SJCRH30 (cell line): ENCODE results near the gene ERN2. TPM values are rescaled to one million over a fixed set of nuclear protein-coding genes. Genes with fewer than 3 reads are reported as not detected.

ENCODE experiments used
- DNase-seq, 2 experiments: peaks; one replicate each; pipeline ENCODE4 v3.0.0-alpha.2; 2015 to 2020
- H3K27ac ChIP-seq: fragments of 250-450 bp; sonication (Bioruptor Pico); 2 replicates; pipeline ENCODE4 v1.5.1; 2020; ENCODE audit warnings: mild to moderate bottlenecking, moderate library complexity
- H3K27me3 ChIP-seq: fragments of 250-450 bp; sonication (Bioruptor Pico); 2 replicates; pipeline ENCODE4 v1.5.1; 2020; ENCODE audit warnings: mild to moderate bottlenecking, moderate library complexity
- H3K36me3 ChIP-seq: fragments of 250-450 bp; sonication (Bioruptor Pico); 2 replicates; pipeline ENCODE4 v1.5.1; 2020; ENCODE audit warnings: mild to moderate bottlenecking, moderate library complexity
- H3K4me1 ChIP-seq: fragments of 250-450 bp; sonication (Bioruptor Pico); 2 replicates; pipeline ENCODE4 v1.5.1; 2020; ENCODE audit warnings: mild to moderate bottlenecking, moderate library complexity
- H3K4me3 ChIP-seq: fragments of 250-450 bp; sonication (Bioruptor Pico); 2 replicates; pipeline ENCODE4 v1.5.1; 2020; ENCODE audit warnings: mild to moderate bottlenecking, moderate library complexity
- H3K9me3 ChIP-seq: fragments of 250-450 bp; sonication (Bioruptor Pico); replicated peaks from 2 replicates; pipeline ENCODE4 v1.5.1; 2020; ENCODE audit warnings: mild to moderate bottlenecking, moderate library complexity
- total RNA-seq: library from RNA; depleted of rRNA; stranded (reverse); fragments of >200 nt; shearing (Covaris generic); gene quantifications from 2 replicates; pipeline ENCODE4 v1.2.3, GENCODE V29; 2014

The ERN2 gene
- total RNA-seq, 1 experiment from 2014 or later = not detected

- no peak for DNase-seq
- Histone ChIP-seq H3K4me3 (no peak overlapping the region), H3K27ac (no peak overlapping the region), H3K36me3 (peaks cover 60% of the 10 kb centered on the region), H3K4me1 (no peaks in the 10 kb centered on the region), H3K27me3 (no peaks in the 10 kb centered on the region), H3K9me3 (no peaks in the 10 kb centered on the region)
These were observed 30.8 kb downstream of the ERN2 start for GRCh38 chr16:23682181-23682580.

DNA sequence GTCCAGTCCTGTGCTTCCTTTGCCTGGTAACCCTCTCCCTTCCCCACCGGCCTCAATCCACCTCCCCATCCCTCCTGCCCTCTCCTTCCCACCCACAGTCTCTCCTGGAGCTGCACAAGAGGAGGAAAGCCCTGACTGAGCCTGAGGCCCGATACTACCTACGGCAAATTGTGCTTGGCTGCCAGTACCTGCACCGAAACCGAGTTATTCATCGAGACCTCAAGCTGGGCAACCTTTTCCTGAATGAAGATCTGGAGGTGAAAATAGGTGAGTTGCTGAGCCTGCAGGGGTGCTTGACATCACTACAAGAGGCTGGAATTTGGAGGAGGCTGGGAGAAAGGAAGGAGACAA is 33.1 kb downstream of the ERN2 start:
- no peaks in the 10 kb centered on the region for H3K27me3 ChIP-seq
- no peak for DNase-seq
- H3K36me3 ChIP-seq = peaks cover 38% of the 10 kb centered on the region
- no peaks in the 10 kb centered on the region for H3K4me1 ChIP-seq
- H3K9me3 ChIP-seq = no peaks in the 10 kb centered on the region
- peak overlapping the region; percentile 93 for H3K4me3 ChIP-seq
- no peak overlapping the region; the same call in 1 of the 2 replicates for H3K27ac ChIP-seq

- peaks cover 36% of the 10 kb centered on the region for H3K36me3 ChIP-seq
- DNase-seq = peak; percentile 38 to 45
These were observed 33.6 kb downstream of the ERN2 start for GRCh38 chr16:23679274-23679985.

DNA sequence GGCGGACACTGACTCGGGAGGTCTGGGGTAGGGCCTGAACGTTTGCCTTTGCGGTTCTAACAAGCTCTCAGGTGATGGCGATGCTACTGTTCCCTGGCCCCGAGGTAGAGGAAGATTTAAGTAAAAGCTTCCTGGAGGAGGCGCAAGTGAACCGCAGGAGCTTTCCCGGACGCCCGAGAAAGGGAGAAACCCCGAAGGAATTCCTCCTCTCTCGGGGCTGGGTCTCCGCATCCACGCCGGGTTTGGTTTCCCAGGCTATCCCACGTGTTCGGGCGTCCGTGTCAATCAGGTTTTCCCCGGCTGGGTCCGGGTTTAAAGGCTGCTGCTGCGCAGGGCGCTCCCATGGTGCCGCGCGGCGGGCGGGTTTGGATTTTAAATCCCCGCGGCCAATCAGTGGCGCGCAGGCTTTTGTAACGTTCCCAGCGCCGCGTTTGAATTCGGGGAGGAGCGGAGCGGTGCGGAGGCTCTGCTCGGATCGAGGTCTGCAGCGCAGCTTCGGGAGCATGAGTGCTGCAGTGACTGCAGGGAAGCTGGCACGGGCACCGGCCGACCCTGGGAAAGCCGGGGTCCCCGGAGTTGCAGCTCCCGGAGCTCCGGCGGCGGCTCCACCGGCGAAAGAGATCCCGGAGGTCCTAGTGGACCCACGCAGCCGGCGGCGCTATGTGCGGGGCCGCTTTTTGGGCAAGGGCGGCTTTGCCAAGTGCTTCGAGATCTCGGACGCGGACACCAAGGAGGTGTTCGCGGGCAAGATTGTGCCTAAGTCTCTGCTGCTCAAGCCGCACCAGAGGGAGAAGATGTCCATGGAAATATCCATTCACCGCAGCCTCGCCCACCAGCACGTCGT is 34.4 kb downstream of the ERN2 start, which contains the start of gene PLK1:
Gene PLK1, plus strand, starts transcription at position 460 of the 844 bp plus-strand sequence. Its CDS starts 44 bp downstream, at position 504.
- H3K27me3 ChIP-seq = no peaks in the 10 kb centered on the region
- H3K4me3 ChIP-seq = peak within 1 kb of the TSS; percentile 93
- H3K4me1 ChIP-seq = no peaks in the 10 kb centered on the region
- peak within 1 kb of the TSS; percentile 73 for H3K27ac ChIP-seq
- DNase-seq = peak; percentile 83 to 85
- H3K36me3 ChIP-seq = peaks cover 30% of the 10 kb centered on the region
- no peaks in the 10 kb centered on the region for H3K9me3 ChIP-seq

More at GRCh38 chr16:23679274-23679985, 33.6 kb downstream of the ERN2 start:
- H3K4me1 ChIP-seq = no peaks in the 10 kb centered on the region
- H3K9me3 ChIP-seq = no peaks in the 10 kb centered on the region
- peak overlapping the region; percentile 93 for H3K4me3 ChIP-seq
- H3K27ac ChIP-seq = peak overlapping the region; percentile 73
- no peaks in the 10 kb centered on the region for H3K27me3 ChIP-seq

DNA sequence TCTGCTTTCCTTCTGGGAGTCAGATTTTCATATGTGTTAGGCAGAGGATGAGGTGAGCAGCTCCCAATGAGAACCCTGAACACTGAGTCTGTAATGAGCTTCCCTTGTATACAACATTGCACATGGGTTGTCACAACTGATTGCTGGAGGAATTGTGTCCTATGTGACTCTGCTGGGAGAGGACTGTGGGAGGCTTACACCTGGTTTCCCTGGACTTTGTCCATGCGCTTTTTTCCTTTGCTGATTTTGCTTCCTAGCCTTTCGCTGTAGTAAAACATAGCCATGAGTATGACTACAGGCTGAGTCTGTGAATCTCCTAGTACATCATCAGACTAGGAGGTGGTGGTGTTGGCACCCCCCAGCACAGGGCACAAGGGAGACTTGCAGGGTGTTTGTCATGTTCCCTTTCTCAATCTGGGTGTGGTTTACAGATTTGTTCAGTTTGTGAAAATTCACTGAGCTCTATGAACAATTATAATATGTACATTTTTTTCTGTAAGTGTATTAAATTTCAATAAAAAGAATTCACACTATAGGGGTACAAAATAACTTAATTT is 36.0 kb downstream of the ERN2 start:
- no peak overlapping the region for H3K4me3 ChIP-seq
- no peaks in the 10 kb centered on the region for H3K27me3 ChIP-seq
- no peak overlapping the region for H3K27ac ChIP-seq
- H3K4me1 ChIP-seq = no peaks in the 10 kb centered on the region
- DNase-seq = no peak
- H3K9me3 ChIP-seq = no peaks in the 10 kb centered on the region
- peaks cover 21% of the 10 kb centered on the region for H3K36me3 ChIP-seq

GRCh38 chr16:23673971-23674614 is 38.9 kb downstream of the ERN2 start:
- Histone ChIP-seq H3K4me3 (no peak overlapping the region), H3K4me1 (no peaks in the 10 kb centered on the region), H3K9me3 (no peaks in the 10 kb centered on the region), H3K36me3 (no peaks in the 10 kb centered on the region; the same call in 1 of the 2 replicates), H3K27ac (no peak overlapping the region), H3K27me3 (no peaks in the 10 kb centered on the region)
- DNase-seq = no peak

DNA sequence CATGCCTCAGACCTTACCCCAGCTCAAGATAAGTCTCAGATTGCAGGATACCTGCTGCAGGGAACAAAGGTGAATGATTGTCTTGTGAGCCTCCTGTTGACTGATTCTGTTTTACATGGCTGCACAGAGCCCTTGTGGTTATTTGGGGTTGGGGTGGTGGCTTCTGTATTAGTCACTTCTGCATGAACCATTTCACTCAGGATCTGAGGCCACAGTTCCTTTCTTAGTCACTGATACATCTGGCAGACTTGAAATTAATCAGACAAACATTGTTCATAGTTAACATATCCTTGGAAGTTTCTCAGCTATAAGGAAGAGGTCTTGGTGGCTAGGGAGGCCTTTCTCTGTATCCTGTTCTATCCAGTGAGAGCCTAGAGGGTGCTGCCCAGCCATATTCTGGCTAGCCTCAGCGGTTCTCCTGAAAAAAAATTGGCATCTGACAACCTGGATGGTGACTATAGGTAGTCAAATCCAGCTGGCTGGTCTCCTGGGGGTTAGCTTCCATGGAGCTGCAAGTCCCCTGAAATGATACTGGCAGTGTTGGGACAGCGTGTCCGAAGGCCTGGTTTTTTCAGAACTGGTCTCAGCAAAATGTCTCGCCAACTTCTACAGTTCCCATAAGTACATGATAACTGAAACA is 42.8 kb downstream of the ERN2 start:
- H3K27ac ChIP-seq = no peak overlapping the region
- no peak overlapping the region for H3K4me3 ChIP-seq
- no peaks in the 10 kb centered on the region for H3K27me3 ChIP-seq
- H3K4me1 ChIP-seq = no peaks in the 10 kb centered on the region
- no peaks in the 10 kb centered on the region for H3K9me3 ChIP-seq
- DNase-seq = no peak
- peaks cover 21% of the 10 kb centered on the region for H3K36me3 ChIP-seq

GRCh38 chr16:23668873-23669272 is 44.1 kb downstream of the ERN2 start:
- Histone ChIP-seq H3K4me3 (no peak overlapping the region), H3K36me3 (peaks cover 33% of the 10 kb centered on the region), H3K27ac (no peak overlapping the region), H3K4me1 (no peaks in the 10 kb centered on the region), H3K27me3 (no peaks in the 10 kb centered on the region), H3K9me3 (no peaks in the 10 kb centered on the region)
- no peak for DNase-seq

DNA sequence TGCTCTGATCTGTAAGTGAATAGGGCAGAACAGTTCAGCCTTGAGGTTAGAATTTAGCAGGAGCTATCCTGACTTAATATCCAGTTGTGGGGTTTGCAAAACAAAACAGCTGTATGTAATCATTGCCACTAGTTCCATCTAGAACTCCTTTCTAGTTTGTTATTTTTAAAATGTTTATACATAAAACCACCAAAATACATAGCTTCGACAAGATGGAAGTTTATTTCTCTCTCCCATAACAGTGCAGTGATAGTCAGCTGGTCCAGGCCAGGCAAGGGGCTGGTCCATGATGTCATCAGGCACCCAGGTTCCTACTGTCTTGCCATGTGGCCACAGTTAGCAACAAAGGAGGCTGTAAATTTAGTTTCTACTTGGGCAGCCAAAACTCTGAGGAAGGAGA is 44.8 kb downstream of the ERN2 start:
- H3K27ac ChIP-seq = no peak overlapping the region
- no peaks in the 10 kb centered on the region for H3K27me3 ChIP-seq
- no peak overlapping the region for H3K4me3 ChIP-seq
- DNase-seq = no peak
- no peaks in the 10 kb centered on the region for H3K4me1 ChIP-seq
- no peaks in the 10 kb centered on the region for H3K9me3 ChIP-seq
- peaks cover 34% of the 10 kb centered on the region for H3K36me3 ChIP-seq

DNA sequence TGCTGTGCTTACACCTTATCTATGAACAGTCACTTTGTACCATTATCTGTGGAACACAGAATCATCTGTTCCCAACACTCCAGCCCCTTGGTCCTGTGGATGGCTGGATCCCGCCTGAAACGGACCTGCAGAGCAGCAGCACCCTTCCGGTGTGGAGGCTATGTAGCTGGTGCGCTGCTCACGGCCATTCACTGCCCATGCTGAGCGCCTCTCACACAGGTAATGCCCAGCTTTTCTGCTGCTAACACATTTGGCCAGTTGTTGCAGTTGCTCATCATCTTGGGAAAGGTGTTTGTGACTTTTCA is 45.7 kb downstream of the ERN2 start:
- H3K4me3 ChIP-seq = no peak overlapping the region
- H3K27ac ChIP-seq = no peak overlapping the region
- H3K9me3 ChIP-seq = no peaks in the 10 kb centered on the region
- H3K36me3 ChIP-seq = peaks cover 34% of the 10 kb centered on the region
- no peaks in the 10 kb centered on the region for H3K4me1 ChIP-seq
- H3K27me3 ChIP-seq = no peaks in the 10 kb centered on the region
- DNase-seq = no peak

DNA sequence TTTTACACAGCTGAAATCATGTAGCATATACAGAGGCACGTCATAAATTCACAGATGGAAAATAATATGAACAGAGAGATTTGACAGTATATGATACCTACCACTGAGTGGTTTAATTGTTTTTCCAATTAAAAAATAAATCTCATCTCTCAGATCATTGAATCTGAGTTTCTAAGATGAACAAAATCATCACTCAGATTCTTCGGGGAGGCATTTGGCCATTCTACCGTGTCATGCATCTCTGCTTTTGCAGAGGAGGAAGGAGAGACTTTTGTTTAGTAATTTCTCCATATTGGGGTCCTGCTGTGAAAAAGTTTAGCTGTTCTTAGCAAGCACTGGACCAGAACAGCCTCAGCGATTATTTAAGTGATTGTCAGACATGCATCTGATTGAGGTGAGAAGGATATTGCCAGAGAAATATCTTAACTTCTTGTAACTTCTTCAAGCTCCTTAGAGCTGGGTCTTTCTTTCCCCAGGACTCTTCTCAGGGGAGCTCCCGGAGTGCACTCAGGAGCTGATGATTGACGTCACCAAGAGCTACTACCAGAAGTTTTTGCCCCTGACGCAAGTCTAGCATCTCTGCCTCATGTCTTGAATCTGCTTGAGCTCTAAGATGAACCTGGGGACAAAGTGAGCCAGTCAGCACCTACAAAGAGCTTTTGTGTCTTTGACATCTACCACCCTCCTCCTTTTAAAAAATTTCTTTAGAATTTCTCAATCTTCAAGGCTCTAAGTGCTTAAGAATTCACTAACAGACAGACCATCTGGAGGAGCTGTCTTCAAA is 46.3 kb downstream of the ERN2 start:
- Histone ChIP-seq H3K4me1 (no peaks in the 10 kb centered on the region), H3K27me3 (no peaks in the 10 kb centered on the region), H3K4me3 (no peak overlapping the region), H3K27ac (no peak overlapping the region), H3K36me3 (peaks cover 38% of the 10 kb centered on the region), H3K9me3 (no peaks in the 10 kb centered on the region)
- no peak for DNase-seq

- H3K27ac ChIP-seq = no peak overlapping the region
- H3K9me3 ChIP-seq = no peaks in the 10 kb centered on the region
- no peaks in the 10 kb centered on the region for H3K4me1 ChIP-seq
- DNase-seq = no peak
- peaks cover 63% of the 10 kb centered on the region for H3K36me3 ChIP-seq
- no peak overlapping the region for H3K4me3 ChIP-seq
- H3K27me3 ChIP-seq = no peaks in the 10 kb centered on the region
These were observed 49.1 kb downstream of the ERN2 start for GRCh38 chr16:23663918-23664317.

GRCh38 chr16:23651943-23652468 is 61.0 kb downstream of the ERN2 start:
- Histone ChIP-seq H3K4me1 (no peaks in the 10 kb centered on the region), H3K36me3 (peaks cover 42% of the 10 kb centered on the region)

More at GRCh38 chr16:23651943-23652468, 61.0 kb downstream of the ERN2 start:
- Histone ChIP-seq H3K27ac (no peak overlapping the region), H3K9me3 (no peaks in the 10 kb centered on the region), H3K4me3 (no peak overlapping the region), H3K27me3 (no peaks in the 10 kb centered on the region)
- DNase-seq = no peak
